KBM-7 (cell line): ENCODE measurements around the gene SLC22A5.
"Not testable (repeated sequence)": the region's sequence is repeated elsewhere in the genome, so short reads cannot be mapped to it uniquely, and the experiment has no call there.

Experiments
- DNase-seq: peaks from one replicate; pipeline ENCODE4 v3.0.0-alpha.2; 2015
- in situ Hi-C: fragments of 300-500 bp; cut with MboI; formaldehyde crosslinking; loops from 2 replicates; pipeline ENCODE4 v1.14.3; 2020; ENCODE audit warnings: low sequenced_read_pairs, low pct_unique_long_range_greater_than_20kb, mixed read lengths

Gene SLC22A5

DNA sequence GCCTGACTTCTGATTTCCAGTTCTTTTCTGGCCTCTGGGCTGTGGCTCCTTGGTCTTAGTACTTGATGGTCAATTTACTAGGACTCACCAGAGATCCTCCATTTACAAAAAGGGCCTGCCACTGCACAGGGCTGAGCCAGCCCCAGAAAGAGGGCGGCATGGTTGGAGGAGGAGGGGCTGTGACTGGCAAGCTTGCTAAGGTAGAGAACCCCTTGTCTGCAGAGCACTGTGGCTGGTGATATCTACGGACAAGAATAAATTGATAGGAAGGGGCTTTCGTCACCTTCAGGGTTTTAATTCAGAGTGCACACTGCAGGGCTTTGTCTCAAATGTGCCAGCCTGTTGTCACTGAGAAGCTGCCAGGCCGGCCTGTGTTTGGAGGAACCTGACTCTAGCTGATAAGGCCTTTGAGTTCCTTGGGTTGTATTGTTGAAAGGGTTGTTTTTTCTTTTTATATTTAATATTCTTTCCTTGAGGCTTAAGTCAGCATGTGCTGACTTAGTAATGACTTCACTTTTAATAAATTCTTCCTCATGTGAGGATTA, 15.1 kb downstream of the SLC22A5 start:
- in situ Hi-C loops, result no loop called here

DNA sequence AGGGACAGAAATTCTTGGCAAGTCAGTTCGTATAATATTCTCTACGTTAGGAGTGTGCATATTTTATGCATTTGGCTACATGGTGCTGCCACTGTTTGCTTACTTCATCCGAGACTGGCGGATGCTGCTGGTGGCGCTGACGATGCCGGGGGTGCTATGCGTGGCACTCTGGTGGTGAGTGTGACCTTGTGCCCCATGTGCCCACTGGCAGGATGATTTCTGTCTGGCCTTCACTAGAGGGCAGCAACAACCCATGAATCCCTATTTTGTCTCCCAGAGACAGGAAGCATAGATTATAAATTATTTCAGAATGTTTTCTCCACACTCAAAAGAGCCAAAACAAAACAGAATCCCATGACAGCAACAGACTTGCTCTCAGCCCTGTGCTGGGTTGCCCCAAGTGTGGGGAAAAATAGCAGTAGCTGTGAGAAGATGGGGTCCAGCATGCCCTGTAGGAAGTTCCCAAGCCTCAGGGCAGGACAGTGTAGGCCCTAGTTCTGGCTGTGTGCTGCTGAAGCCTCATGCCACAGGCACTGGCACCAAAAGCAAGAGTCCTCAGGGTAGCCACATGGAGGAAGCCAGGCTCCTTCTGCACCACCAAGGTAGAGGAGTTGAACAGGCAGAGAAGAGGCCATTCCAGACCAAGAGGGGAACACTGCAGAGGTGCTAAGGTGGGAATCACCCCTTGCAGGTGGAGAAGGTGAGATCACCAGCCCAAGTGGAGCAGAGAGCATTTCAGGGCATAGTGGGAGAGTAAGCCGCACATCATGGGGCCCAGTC, 16.0 kb downstream of the SLC22A5 start:
- in situ Hi-C loops, result no loop called here

More for the DNA sequence above, 15.1 kb downstream of the SLC22A5 start:
- no peak for DNase-seq

DNA sequence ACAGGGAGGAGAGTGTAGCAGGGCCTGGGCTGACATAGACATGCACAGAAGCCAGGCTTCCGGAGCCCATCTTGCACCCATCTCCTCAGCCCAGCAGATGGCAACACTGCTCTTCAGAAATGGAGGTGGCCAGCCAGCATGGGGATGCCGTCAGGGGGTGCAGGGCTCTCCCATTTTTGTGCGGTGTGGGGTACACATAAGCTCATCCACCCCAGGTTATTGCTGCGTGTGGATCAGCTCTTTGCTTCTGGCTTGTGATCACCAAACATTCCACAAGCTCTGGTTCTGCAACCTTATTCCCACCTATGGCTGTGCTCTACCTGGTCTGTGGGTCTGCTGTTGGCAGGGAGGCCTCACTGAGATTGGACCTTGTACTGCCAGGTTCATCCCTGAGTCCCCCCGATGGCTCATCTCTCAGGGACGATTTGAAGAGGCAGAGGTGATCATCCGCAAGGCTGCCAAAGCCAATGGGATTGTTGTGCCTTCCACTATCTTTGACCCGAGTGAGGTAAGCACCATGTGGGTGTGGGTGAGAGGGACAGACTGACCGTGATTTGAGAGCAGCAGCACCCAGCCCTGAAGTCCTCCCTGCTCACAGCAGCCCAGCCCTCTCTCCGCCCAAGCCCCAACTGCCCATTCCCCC, 17.3 kb downstream of the SLC22A5 start:
- in situ Hi-C loops, result no loop called here
- peak; percentile 75 for DNase-seq

More for the DNA sequence above, 16.0 kb downstream of the SLC22A5 start:
- peak; percentile 66 for DNase-seq

DNA sequence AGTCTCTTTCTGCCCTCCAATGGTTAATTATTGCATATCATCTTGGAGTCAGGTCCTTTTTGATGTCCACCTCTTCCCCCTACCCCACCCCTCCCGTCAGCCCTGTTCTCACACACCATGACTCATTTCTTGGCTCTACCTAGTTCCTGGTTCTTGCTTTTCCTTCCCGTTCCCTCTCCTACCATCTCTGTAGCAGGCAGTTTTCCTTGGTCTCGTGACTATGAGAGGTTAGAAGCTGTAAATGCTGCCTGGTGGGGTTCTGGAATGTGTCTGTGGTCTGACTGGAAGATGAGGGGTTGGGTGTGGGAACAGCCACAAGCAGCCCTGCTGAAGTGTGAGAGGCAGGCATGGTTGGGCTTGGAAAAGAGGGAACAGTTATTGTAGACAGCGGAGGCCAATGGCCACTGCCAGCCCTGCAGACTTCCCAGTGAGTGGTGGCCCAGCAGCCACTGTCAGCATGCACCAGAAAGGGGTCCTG, 18.2 kb downstream of the SLC22A5 start:
- in situ Hi-C loops, result no loop called here
- peak; percentile 42 for DNase-seq

DNA sequence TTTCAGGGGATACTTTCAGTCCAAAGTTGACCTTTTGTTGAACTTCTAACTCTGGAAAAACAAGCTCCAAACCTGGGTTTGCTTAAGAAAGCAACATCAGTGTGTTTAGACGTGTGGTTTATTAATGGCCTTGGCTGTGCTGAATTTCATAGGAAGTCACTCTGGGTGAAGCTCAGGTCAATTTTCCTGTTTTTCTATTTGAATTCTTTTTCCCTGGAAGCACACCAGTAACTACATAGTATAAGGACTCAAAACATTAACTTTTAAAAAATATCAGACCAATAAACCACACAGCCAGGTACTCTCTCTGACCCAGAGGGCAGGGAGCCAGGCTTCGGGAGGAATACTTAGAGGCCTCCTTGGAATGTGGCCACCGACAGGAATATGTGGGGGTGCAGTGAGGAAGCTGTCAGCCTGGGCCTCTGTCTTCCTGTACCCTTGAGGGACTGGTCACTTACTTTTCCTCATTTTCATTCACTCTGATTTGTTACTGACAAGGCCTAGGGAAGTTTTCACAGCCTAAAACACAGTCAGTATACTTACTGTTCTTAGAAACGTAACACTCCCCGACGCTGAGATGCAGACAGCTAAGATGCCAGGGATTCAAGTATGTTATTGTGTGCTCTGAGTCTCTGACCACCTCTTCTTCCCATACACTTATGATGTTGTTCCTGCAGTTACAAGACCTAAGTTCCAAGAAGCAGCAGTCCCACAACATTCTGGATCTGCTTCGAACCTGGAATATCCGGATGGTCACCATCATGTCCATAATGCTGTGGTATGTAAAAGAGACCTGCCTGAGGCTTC, 18.9 kb downstream of the SLC22A5 start:
- no peak for DNase-seq
- in situ Hi-C loops, result no loop called here

DNA sequence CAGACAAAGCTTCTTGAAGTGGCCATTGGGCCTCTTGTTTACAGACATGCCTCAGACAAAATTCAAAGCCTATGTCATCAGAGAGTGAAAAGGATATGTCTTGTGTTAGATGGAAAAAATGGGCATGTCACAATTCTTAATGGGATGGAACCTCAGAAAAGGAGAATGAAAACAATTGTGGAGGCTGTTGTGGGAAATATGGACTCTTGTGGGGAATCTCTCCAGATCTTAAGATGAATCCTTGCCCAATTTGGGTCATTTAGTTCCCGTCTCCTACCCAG, 19.5 kb downstream of the SLC22A5 start:
- in situ Hi-C loops, result no loop called here
- no peak for DNase-seq

DNA sequence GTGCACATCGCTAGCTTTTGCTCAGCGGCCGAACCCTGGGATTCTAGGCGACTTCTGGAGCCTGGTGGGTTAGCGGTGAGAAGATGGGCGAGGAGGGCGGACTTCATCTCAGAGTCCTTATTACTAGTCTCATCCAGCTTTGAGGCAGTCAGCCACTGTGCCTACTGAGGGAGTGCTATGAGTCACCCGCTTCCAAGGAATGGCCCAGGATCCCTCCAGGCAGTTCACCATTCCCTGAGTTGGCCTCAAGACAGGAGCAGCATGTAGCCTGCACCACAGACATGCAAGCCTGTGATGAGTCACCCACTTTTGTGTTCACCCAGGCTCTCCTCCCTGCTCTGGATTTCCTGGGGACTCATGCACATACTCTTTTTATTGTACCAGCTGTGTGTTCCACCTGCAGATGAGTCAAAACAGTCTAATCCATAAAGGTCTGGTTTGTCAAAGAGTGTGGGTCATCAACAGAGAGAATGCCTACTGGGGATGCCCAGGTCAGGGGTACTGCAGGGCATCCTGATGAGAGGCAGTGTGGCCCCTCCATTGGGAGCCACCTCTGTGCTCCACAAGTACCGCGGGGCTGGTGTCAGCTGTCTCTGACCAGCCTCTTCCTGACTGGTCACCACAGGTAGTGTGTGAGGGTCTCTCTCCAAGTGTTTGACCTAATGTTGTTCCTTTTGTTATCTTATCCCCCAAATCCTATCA, 20.2 kb downstream of the SLC22A5 start:
- no peak for DNase-seq

DNA sequence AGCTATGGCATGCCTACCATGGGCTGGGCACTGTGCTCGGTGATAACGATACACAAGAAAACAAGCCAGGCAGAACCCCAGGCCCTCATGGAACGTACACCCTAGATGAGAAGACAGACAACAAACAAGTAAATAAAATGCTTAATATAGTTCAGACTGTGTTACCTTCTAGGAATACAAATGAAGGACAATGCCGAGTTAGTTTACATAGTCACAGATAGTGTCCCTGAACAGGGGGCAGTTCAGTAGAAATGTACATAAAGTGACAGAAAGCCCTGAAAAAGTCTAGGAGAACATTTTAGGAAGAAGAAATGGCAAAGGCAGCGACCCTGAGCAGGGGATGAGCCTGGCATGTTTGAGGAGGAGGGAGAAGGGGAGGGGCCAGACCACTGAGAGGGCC, 21.7 kb downstream of the SLC22A5 start:
- DNase-seq, result no peak
- in situ Hi-C loops, result no loop called here

More for the DNA sequence above, 20.2 kb downstream of the SLC22A5 start:
- in situ Hi-C loops, result no loop called here

DNA sequence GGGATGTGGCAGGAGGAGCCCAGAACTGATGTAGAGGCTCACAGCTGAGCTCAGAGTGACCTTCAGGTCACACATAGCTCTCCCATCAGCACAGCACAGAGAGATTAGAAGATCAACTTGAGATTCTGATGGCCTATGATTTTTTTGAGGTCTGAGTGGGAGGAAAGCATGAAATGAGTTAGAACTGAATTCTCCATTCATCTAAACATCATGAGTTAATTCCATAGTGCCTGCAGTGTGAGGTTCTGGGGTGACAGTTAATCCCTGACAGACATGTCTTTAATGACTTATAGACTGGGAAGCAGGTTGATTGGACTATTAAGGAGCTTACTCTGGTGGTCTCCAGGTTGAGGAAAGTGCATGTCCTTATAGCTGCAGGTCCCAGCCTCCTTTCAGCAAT, 22.4 kb downstream of the SLC22A5 start:
- in situ Hi-C loops, result no loop called here
- DNase-seq, result no peak

DNA sequence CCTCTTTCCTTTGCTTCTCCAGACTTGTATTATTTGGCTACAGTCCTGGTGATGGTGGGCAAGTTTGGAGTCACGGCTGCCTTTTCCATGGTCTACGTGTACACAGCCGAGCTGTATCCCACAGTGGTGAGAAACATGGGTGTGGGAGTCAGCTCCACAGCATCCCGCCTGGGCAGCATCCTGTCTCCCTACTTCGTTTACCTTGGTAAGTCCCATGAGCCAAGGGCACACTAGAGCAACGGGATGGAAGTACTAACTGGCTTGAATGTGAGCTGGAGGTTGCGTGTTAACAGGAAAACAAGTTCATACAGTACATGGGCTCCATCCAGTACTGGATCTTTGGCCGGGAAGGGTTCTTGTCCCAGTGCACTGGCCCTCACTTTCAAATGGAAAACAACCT, 22.9 kb downstream of the SLC22A5 start:
- in situ Hi-C loops, result no loop called here
- no peak for DNase-seq

DNA sequence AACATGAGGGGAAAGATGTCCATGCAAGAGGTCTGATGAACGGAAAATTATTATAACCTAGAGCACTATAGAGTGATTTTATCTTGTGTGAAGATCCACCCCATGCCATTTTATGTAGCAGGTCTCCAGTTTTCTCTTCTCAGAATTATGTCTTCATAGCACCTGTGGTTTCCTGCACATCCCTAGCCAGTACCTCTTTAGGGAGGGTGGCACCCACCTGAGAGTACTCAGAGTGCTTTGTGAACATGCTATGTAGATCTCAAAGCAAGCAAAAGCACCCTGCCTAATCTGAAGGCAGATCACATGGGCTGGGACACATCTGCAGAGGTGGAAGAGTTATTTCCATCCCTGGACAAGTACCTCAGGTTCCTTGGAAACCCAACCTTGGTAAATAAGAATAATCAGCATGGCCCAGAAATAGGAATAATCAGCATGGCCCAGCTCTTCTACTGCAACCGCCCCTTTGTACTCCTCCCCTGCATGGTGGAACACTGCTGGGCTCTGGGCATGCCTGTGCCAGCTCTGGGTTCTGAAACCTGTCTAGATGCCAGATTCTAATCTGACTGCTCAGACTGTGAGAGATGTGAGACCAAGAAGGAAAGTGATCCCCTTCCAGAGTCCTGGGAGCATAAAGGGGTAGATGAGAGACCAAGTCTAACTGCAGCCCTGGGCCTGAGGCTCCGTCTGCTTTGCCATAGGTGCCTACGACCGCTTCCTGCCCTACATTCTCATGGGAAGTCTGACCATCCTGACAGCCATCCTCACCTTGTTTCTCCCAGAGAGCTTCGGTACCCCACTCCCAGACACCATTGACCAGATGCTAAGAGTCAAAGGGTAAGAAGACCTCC, 23.7 kb downstream of the SLC22A5 start:
- no peak for DNase-seq
- in situ Hi-C loops, result no loop called here

DNA sequence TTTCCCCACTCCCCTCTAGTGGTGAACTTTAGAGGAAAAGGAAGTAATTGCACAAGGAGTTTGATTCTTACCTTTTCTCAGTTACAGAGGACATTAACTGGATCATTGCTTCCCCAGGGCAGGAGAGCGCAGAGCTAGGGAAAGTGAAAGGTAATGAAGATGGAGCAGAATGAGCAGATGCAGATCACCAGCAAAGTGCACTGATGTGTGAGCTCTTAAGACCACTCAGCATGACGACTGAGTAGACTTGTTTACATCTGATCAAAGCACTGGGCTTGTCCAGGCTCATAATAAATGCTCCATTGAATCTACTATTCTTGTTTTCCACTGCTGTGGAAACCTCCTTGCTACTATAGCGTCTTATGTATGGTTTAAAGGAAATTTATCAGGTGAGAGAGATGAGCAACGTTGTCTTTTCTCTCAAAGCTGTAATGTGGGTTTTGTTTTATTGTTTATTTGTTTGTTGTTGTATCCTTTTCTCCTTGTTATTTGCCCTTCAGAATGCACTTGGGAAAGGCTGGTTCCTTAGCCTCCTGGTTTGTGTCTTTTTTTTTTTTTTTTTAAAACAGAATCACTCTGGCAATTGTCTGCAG, 25.3 kb downstream of the SLC22A5 start:
- in situ Hi-C loops, result no loop called here

DNA sequence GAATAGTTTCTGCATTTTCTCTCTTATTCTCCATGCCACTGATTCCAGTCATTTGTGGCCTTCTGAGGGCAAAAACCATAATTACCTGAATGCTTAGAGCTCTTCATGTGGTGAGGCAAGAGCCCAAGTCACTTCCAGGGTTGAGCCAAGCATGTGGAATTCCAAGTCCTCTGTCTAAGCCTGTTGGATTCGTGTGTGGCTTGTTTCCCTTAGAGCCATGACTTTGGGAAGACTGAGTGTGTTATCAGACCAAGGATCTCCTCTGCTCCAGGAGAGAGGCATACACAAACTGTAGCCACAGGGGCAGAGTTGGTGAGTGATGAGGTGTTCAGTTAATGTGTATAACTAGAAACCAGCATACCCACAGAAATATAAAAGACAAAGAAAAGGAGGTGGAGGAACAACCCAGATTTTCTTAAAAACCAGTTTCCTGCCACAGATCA, 27.1 kb downstream of the SLC22A5 start:
- no peak for DNase-seq
- in situ Hi-C loops, result no loop called here

More for the DNA sequence above, 25.3 kb downstream of the SLC22A5 start:
- DNase-seq, result no peak

DNA sequence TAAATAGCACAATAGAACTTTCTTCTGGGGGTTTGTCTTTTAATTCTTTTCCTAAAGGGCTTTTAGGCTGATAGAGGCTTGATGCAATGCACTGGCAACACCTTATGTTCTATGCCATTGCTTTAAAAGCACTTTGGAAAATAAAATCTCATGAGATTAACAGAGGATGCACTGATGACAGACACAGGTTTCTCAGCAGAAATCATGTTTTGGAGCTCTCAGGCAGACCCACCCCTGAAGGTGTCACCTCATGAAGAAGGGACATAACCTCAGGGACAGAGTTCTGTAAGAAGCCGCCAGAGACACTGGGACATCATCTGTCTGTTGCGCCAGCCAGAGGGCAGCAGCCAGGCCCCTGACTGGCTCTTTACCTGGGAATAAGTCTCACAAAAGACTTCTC, 27.7 kb downstream of the SLC22A5 start:
- no peak for DNase-seq
- in situ Hi-C loops, result no loop called here

DNA sequence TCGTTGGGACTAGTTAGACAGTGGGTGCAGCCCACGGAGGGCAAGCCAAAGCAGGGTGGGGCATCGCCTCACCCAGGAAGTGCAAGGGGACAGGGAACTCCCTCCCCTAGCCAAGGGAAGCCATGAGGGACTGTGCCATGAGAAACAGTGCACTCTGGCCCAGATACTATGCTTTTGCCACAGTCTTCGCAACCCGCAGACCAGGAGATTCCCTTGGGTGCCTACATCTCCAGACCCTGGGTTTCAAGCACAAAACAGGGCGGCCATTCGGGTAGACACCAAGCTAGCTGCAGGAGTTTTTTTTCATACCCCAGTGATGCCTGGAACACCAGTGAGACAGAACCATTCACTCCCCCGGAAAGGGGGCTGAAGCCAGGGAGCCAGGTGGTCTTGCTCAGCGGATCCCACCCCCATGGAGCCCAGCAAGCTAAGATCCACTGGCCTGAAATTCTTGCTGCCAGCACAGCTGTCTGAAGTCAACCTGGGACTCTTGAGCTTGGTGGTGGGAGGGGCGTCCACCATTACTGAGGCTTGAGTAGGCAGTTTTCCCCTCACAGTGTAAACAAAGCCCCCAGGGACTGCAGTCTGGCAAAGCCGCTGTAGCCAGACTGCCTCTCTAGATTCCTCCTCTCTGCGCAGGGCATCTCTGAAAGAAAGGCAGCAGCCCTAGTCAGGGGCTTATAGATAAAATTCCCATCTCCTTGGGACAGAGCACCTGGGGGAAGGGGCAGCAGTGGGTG, 28.6 kb downstream of the SLC22A5 start:
- DNase-seq, in situ Hi-C loops: not testable (repeated sequence)

DNA sequence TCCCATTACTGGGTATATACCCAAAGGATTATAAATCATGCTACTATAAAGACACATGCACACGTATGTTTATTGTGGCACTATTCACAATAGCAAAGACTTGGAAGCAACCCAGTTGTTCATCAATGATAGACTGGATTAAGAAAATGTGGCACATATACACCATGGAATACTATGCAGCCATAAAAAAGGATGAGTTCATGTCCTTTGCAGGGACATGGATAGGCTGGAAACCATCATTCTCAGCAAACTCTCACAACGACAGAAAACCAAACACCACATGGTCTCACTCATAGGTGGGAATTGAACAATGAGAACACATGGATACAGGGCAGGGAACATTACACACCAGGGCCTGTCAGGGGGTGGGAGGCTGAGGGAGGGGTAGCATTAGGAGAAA, 34.5 kb downstream of the SLC22A5 start:
- in situ Hi-C loops, DNase-seq: not testable (repeated sequence)

DNA sequence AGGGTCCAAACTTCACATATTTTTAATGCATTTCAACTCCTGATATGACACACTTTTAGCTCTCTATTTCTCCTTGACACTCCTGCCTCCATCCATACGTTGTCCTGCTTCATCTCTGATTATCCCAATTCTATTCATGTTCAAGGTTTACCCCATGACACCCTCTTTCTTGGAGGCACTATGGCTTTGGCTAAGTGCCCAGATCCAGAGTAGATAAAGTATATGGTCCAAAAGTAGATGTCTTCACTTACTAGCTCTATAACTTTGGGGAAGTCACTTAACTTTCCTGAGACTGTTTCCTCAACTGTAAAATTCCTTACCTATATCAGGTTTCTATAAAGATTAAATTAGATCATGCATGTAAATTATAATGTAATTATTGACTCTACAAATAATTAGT, 36.1 kb downstream of the SLC22A5 start:
- DNase-seq, result peak; percentile 58
- in situ Hi-C loops, result no loop called here
